ENCODE data around the gene RHBDF2. TPM values are rescaled to one million over a fixed set of nuclear protein-coding genes. Genes with fewer than 3 reads are reported as not detected.

RHBDF2 gene
- total RNA-seq, 4 donors from 2014 or later = 11.4 to 29.8 (median 23.3) TPM

DNA sequence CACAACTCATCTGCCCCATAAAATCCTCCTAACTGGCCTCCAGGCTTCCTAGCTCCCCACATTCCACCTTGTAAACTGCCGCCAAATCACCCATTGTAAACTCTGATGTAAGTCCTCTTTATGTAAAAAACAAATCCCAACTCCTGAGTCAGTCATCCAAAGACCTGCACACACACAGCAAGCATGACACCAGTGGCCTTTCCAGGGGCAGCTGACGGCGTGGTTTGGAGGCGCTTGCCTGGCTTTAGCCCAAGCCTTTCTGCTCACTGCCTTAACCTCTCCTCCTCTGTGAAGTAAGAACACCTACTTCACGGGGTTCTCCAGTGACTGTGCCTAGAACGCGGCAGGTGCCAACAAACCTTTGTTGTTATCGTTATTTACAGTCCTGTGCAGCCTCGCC is 62.3 kb downstream of the RHBDF2 start:
- no peak for DNase-seq
- Histone ChIP-seq H3K36me3 (no peaks in the 10 kb centered on the region), H3K27me3 (no peaks in the 10 kb centered on the region), H3K27ac (peak overlapping the region in 3 of 4 donors; percentile 23 to 36 (median 31)), H3K9me3 (no peaks in the 10 kb centered on the region), H3K4me1 (peaks cover 17 to 41% of the 10 kb centered on the region in 2 donors), H3K4me3 (no peak overlapping the region)
- ATAC-seq = peak in 1 of 2 donors; percentile 17
- no peak for TF ChIP-seq POLR2A (IDR thresholded peaks at IDR 0.05)
- intact Hi-C loops (cut with DNase I; ENCODE audit: low total_unique reads) (no loop called here), in situ Hi-C loops (cut with MboI; ENCODE audit: low sequenced_read_pairs in 4 of 4) (no loop called here)

DNA sequence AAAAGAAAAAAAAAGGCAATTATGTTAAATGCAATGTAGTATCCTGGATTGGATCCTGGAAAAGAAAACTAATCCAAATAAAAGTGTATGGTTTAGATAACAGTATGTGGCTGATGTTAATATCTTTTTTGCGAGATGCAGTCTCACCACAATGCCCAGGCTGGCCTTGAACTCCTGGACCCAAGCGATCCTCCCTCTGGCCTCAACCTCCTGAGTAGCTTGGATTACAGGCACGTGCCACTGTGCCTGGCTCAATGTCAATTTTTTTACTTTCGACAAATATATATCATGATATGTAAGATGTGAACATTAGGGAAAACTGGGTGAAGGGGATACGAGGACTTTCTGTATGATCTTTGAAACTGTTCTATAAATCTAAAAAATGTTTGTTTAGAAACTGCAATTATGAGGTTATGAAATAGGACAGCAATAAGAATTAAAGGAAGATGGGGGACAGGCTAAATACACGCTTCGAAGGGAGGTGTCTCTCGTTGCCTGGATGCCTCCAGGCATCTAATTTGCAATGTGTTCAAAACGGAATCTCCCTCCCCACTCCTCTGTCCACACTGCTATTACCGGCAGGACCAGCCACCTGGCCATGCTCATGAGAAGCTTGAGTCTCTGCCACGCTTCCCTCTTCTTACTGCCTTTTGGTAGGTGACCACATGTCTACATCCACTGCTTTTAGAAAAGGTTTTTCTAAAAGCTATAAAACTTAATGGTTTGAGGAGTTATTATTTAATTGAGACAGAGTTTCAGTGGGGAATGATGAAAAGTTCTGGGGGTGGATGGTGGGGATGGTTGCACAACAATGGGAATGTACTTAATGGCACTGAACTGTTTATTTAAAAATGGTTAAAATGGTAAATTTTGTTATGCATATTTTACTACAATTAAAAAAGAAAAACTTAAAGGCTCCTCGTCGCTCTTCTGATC is 63.5 kb downstream of the RHBDF2 start:
- no peak overlapping the region for H3K4me3 ChIP-seq
- no peaks in the 10 kb centered on the region for H3K27me3 ChIP-seq
- peaks cover 27 to 52% of the 10 kb centered on the region in 2 donors for H3K4me1 ChIP-seq
- DNase-seq = no peak
- H3K27ac ChIP-seq = peak overlapping the region in 1 of 4 donors; percentile 12
- no peaks in the 10 kb centered on the region for H3K9me3 ChIP-seq
- TF ChIP-seq POLR2A (IDR thresholded peaks at IDR 0.05) = no peak
- TF ChIP-seq, protein P1, sequence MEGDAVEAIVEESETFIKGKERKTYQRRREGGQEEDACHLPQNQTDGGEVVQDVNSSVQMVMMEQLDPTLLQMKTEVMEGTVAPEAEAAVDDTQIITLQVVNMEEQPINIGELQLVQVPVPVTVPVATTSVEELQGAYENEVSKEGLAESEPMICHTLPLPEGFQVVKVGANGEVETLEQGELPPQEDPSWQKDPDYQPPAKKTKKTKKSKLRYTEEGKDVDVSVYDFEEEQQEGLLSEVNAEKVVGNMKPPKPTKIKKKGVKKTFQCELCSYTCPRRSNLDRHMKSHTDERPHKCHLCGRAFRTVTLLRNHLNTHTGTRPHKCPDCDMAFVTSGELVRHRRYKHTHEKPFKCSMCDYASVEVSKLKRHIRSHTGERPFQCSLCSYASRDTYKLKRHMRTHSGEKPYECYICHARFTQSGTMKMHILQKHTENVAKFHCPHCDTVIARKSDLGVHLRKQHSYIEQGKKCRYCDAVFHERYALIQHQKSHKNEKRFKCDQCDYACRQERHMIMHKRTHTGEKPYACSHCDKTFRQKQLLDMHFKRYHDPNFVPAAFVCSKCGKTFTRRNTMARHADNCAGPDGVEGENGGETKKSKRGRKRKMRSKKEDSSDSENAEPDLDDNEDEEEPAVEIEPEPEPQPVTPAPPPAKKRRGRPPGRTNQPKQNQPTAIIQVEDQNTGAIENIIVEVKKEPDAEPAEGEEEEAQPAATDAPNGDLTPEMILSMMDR (IDR thresholded peaks at IDR 0.05 in 4 of 5, conservative IDR thresholded peaks at IDR 0.05 in 1 of 5) = no peak
- ATAC-seq = no peak
- no peaks in the 10 kb centered on the region for H3K36me3 ChIP-seq
- in situ Hi-C loops (cut with MboI; ENCODE audit: low sequenced_read_pairs in 4 of 4) = no loop called here
- intact Hi-C loops (cut with DNase I; ENCODE audit: low total_unique reads) = no loop called here

DNA sequence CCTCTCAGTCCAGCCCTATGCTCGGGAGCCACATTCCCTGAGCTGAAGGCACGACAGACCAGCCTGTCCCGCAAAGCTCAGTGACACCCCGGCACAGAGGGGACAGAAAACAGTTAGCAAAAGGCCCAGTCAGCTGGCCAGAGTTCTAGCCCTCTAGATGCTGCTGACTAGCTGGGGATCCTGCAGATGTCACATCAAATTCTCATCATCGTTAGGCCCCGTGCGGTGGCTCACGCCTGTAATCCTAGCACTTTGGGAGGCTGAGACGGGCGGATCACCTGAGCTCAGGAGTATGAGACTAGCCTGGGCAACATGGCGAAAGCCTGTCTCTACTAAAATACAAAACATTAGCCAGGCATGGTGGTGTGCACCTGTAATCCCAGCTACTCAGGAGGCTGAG is 65.5 kb downstream of the RHBDF2 start:
- no peaks in the 10 kb centered on the region for H3K9me3 ChIP-seq
- H3K36me3 ChIP-seq = no peaks in the 10 kb centered on the region
- DNase-seq (no peak), ATAC-seq (no peak)
- intact Hi-C loops (cut with DNase I; ENCODE audit: low total_unique reads) (no loop called here), in situ Hi-C loops (cut with MboI; ENCODE audit: low sequenced_read_pairs in 4 of 4) (no loop called here)
- TF ChIP-seq, protein P1 (IDR thresholded peaks at IDR 0.05 in 4 of 5, conservative IDR thresholded peaks at IDR 0.05 in 1 of 5) = no peak
- no peak for TF ChIP-seq POLR2A (IDR thresholded peaks at IDR 0.05)
- H3K27ac ChIP-seq = peak overlapping the region in 3 of 4 donors; percentile 16 to 71 (median 25)
- H3K4me3 ChIP-seq = no peak overlapping the region
- peaks cover 45 to 65% of the 10 kb centered on the region in 2 donors for H3K4me1 ChIP-seq
- H3K27me3 ChIP-seq = no peaks in the 10 kb centered on the region

DNA sequence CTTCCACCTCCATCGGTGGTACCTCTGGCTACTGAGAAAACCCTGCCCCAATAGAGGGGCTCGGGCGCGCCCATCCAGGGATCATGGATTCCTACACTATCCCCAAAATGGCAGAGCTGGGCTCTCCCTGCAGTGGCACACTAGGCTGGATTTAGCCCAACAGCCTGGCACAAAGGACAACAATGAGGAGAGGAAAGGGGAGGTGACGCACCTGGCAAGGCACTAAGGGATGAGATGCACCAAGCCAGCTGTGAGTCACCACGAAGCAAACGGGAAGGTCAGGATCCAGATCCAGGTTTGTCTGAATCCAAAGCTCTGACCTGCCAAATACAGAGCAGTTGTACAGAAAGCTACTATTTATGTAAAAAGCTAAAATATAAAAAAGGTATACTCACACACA is 66.4 kb downstream of the RHBDF2 start:
- TF ChIP-seq, protein P1 (IDR thresholded peaks at IDR 0.05 in 4 of 5, conservative IDR thresholded peaks at IDR 0.05 in 1 of 5) = no peak
- TF ChIP-seq POLR2A (IDR thresholded peaks at IDR 0.05) = no peak
- peaks cover 53 to 71% of the 10 kb centered on the region in 2 donors for H3K4me1 ChIP-seq
- peak in 1 of 2 donors; percentile 84 for DNase-seq

DNA sequence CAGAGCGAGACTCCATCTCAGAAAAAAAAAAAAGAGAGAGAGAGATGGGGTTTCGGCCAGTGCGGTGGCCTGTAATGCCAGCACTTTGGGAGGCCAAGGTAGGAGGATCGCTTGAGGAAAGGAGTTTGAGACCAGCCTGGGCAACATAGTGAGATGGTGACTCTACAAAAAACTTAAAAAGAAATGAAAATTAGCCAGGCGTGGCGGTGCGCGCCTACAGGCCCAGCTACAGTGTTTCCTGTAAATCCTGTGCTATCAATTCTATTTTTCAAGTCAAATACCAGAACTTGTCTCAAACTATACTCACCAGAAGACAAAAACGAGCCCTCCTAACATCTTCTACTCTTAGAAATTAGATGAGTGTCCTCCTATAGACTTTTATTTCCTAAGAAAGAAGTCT is 67.5 kb downstream of the RHBDF2 start:
- H3K4me3 ChIP-seq = no peak overlapping the region
- ATAC-seq (no peak), DNase-seq (no peak)
- peaks cover 55 to 66% of the 10 kb centered on the region in 2 donors for H3K4me1 ChIP-seq
- intact Hi-C loops (cut with DNase I; ENCODE audit: low total_unique reads) = no loop called here
- no peak for TF ChIP-seq POLR2A (IDR thresholded peaks at IDR 0.05)
- TF ChIP-seq, protein P1 (IDR thresholded peaks at IDR 0.05 in 4 of 5, conservative IDR thresholded peaks at IDR 0.05 in 1 of 5) = no peak
- H3K27ac ChIP-seq = peak overlapping the region; percentile 44 to 71 (median 59)
- H3K27me3 ChIP-seq = no peaks in the 10 kb centered on the region
- H3K9me3 ChIP-seq = no peaks in the 10 kb centered on the region
- in situ Hi-C loops (cut with MboI; ENCODE audit: low sequenced_read_pairs in 4 of 4) = no loop called here
- no peaks in the 10 kb centered on the region for H3K36me3 ChIP-seq

More for the DNA sequence above, 66.4 kb downstream of the RHBDF2 start:
- intact Hi-C loops (cut with DNase I; ENCODE audit: low total_unique reads) (no loop called here), in situ Hi-C loops (cut with MboI; ENCODE audit: low sequenced_read_pairs in 4 of 4) (no loop called here)
- Histone ChIP-seq H3K27ac (peak overlapping the region; percentile 44 to 71 (median 59)), H3K9me3 (no peaks in the 10 kb centered on the region), H3K4me3 (no peak overlapping the region), H3K27me3 (no peaks in the 10 kb centered on the region), H3K36me3 (no peaks in the 10 kb centered on the region)
- peak in 1 of 2 donors; percentile 72 for ATAC-seq
